H54 (cell line): Measurements from ENCODE around the gene BTG1.

ENCODE experiments used
- DNase-seq: peaks from one replicate; pipeline ENCODE4 v3.0.0; 2011; ENCODE audit warnings: low spot score, mixed read lengths; ENCODE audit not compliant: insufficient read length
- FAIRE-seq: peaks from 3 replicates; lab custom pipeline; 2011; peaks lifted over from hg19 to GRCh38; lab: Jason Lieb, UNC
- POLR2A ChIP-seq: IDR thresholded peaks from 2 replicates; pipeline ENCODE4 v1.6.1; 2011; ENCODE audit warnings: low read depth, mild to moderate bottlenecking, low read length

The BTG1 gene

DNA sequence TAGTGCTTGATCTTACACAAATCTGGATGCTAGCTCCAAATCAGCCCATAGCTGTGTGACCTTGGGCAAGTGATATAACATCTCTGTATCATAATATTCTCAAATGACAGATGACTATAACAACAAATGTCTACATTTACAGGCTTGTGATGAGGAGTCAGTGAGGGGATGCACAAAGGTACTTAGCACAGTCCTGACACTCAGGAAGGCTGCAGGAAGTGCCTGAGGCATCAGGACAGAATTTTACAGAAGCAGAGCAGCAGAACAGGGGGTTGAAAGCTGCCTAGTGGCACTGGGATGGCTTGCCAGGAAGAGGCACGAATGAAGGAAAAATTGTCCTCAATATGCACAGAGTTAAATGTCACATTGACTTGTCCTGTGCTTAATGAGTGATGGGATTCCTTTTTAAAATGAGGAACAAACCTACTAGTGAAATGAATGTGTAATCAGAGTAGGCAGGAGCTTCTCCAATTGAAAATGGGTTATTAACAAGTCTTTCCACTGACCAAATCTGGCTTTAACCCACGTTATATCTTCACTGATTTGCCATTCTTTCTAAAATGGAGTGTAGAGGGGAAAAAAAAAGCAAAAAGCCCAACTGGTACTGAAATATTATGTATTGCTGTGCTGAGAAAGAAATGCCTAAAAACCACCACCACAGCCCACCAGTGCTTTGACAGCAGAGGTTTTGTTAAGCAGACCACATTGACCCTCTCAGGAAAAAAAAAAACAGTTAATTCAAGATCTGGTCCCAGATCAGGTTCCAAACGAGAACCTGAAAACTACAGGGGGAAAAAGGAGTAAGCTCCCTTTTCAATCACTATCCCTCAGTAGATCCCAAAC lies 11.6 kb downstream of the BTG1 start:
- TF ChIP-seq POLR2A: no peak
- FAIRE-seq: peak; percentile 94
- DNase-seq: no peak

DNA sequence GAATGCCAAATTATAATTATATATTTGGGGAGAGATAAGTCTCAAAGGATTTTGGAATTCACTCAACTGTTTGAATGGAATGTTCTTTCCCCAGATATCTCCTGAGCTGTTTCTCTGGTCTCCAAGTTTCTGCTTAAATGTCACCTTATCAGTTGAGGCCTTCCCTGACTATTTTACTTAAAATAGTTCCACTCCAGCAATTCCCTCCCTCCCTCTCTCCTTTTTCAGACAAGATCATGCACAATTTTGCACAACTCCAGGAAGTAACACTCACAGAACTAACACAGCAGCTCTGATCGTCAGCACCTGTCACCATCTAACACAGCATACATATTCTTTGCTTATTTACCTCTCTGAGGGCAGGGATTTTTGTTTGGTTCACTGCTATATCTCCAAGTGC lies 12.5 kb downstream of the BTG1 start:
- FAIRE-seq: no peak
- no peak for DNase-seq
- no peak for TF ChIP-seq POLR2A

DNA sequence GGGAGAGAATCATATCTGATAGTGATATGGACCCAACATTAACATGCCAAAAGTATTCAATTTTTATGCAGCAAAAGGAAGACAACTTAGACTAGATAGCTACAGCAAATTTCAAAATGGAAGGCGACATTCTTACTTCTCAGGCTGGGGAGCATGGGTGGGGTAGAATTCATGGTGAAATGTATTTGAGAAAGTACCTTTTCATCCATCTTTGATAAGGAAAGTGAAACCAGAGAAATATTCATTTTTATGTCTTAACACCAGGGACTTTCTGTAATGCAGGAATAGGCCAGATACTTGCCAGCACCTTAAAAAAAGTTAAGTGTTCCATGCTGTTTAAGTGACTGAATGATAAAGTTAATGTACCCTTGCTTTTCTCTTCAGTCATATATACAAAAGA lies 13.4 kb downstream of the BTG1 start:
- FAIRE-seq: no peak
- no peak for DNase-seq
- no peak for TF ChIP-seq POLR2A

DNA sequence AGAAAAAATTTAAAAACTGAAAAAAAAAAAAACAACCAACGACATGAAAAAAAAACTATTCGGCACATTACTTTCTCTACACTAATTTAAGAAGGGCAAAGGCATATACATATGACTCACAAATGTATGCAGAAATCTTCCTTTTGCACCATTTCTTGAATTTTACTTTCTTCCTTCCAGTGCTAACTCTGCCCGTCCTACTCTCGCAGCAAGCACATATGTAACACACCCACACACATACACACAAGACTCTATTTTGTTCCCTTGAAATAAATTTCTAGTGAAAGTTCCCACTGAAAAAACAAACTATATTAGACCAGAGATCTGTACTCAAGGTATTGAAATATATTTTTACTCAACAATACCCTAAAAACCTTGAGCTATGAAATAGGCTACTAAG lies 14.6 kb downstream of the BTG1 start:
- FAIRE-seq (no peak), DNase-seq (no peak)
- TF ChIP-seq POLR2A: no peak

DNA sequence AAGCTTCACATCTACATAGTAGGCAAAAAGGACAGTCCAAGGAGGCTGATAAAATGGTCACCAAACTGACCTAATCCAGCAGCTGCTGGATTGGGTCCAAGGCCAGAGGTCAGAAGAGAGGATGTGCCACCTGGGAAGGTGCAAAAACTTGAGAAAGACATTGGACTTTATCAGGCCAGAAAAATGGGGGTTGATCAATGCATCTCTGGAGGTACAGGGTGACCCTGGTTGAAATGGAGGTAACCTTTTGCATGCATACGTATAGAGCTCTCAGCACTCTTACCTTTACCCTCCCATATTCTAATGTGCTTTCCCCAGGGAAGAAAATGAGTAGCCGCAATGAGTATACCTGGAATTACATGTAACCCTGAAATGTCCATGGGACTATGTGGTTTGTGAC lies 16.0 kb downstream of the BTG1 start:
- no peak for TF ChIP-seq POLR2A
- DNase-seq (no peak), FAIRE-seq (no peak)

DNA sequence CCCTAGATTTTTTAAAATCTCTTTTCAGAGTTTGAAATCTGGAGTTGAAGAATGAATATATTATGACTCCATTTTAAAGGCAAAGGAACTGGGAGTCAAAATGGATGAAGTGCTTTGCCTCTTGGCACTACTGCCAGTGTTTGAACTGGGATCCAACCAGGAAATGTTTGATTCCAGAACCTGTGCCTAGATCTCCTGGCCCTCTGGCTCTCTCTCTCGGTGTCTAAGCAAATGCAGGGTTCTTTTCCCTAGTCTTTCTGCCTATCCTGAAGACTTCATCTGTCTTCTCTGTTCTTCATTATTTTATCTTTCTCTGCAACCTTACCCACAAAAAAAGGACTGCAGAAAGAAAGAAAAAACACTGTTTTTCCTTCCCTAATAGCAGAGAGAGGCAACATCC lies 17.0 kb downstream of the BTG1 start:
- no peak for DNase-seq
- TF ChIP-seq POLR2A: no peak
- FAIRE-seq: no peak

DNA sequence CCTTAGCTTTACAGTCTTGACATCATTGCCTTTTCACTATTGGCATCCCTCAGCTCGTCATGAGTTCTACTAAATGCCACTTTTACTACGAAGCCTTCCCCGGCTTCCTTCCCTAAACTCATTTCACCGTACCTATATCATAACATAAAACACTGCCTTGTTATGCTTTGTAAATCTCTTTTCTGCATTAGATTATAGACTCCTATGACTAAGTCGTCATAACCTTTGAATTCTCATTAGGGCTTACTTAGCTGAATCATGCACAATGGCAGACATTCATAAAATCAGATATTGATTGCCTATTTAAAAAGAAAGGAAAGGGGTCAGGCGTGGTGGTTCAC lies 21.0 kb downstream of the BTG1 start:
- no peak for TF ChIP-seq POLR2A
- DNase-seq (no peak), FAIRE-seq (peak; percentile 38)

DNA sequence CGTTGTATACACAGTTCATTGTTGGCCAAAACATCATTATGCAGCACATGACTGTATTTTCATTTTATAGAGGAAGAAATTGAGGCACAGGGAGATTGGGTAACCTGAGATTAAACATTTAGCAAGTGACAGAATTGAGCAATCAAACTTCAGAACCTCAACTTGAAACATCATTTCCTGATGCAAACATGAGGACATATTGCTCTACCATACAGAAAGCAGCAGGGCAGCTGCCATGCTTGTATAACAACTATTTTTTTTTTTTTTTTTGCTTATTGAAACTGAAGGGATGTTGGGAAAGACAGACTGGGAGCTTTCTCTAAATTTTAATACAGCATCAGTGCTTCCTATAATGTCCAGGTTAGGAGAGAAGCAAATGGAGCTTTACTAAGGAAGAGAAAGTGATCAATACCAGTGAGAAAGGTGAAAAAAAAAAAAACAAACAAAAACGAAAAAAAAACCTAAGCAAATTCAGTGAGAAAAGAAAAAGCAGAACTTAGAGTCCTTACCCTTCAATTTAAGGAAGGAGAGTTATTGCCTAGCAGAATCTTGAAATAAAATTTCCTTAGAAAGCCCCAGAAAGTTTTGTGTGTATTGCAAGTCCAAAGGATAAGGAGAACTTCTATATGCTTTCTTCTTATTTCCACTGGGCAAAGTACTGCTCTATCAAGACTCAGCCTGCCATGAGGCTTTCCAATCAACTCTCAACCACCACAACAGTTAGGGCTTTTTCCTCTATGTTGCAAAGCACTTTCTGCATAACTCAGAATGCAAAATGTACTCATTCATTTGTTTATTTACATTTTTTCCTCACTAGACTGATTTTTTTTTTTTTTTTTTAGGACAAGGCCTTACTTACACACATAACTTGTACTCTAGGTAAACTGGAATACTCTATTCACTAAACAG lies 21.6 kb downstream of the BTG1 start:
- DNase-seq: no peak
- no peak for TF ChIP-seq POLR2A
- FAIRE-seq: no peak

DNA sequence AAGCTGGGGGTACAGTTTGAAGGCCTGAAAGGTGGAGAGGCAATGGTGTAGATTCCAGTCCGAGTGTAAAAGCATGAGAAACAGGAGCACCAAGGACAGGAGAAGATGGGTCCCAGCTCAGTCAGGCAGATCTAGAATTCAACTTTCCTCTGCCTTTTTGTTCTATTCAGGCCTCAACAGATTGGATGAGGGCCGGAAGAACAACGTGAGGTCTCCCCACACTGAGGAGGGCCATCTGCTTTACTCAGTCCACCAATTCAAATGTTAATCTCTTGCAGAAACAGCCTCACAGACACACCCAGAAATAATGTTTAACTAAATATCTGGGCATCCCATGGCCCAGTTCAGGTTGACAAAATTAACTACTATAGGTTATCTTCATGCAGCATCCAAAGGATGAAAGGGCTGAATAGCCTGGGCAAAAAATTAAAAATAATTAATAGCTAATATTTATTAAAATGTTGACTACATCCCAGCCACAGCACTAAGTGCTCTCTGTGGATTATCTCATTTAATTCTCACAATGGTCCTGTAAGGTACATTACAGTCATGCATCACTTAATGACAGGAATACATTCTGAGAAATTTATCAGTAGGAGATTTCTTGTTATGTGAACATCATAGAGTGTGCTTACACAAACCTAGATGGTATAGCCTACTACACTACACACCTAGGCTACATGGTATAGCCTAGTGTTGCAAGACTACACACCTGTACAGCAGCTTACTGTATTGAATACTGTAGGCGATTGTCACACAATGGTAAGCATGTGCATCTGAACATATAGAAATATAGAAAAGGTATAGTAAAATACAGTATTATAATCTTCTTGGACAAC lies 22.5 kb downstream of the BTG1 start:
- FAIRE-seq: no peak
- DNase-seq: no peak
- no peak for TF ChIP-seq POLR2A

DNA sequence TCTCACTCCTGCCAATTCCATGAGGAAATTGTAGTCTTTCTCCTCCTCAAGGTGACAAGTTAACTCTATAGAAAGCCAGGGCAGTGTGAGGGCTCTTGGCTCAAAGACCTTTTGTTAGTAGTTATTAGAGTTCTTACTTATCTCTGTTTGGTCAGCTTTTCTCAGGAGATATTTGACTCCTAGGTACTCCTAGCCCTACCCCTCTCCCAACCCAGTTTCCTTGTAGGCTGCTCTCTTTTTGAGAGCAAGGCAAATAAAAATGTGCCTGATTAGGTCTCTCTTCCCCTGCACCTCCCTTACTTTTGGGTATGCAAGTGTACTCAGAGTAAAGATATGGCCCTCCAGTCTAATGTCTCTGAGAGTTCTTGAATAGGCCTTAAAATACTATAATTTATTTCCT lies 23.8 kb downstream of the BTG1 start:
- no peak for DNase-seq
- TF ChIP-seq POLR2A: no peak
- FAIRE-seq: no peak

DNA sequence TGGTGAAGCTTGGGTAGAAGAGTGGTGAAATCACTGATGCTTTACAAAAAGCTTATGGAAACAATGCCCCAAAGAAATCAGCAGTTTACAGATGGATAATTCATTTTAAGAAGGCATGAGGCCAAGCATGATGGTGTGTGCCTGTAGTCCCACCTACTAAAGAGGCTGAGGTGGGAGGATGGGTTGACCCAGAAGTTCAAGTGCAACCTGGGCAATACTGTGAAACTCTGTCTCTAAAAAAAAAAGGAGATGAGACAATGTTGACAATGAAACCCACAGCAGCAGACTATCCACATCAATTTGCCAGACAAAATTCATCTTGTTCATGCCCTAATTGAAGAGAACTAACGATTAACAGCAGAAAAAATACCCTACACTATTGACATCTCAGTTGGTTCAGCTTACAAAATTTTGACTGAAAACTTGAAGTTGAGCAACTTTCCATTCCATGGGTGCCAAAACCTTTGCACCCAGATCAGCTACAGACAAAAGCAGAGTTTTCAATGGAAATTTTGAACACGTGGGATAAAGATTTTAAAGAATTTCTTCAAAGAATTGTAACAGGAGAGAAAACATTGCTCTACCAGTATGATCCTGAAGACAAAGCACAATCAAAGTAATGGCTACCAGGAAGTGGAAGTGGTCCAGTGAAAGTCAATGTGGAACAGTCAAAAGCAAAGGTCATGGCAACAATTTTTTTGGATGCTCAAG lies 26.7 kb downstream of the BTG1 start:
- no peak for TF ChIP-seq POLR2A
- no peak for DNase-seq
- no peak for FAIRE-seq

DNA sequence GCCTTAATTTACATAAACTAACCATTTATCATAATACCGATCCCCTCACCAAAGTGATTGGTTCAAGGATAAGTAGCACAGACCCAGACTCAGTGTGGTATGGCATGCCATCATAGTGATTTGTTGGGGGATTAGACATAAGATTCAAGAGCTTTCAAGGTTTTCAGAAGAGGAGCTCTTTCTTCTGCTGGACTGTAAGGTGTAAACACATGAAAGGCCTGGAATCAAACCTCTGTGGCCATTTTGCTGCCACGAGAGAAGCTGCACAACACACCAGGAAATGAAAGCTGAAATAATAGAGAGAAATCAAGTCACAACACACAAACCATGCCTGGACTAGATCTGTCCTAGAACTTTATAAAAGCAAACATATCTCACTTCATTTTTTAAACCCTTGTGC lies 30.8 kb downstream of the BTG1 start:
- DNase-seq (no peak), FAIRE-seq (no peak)
- no peak for TF ChIP-seq POLR2A

DNA sequence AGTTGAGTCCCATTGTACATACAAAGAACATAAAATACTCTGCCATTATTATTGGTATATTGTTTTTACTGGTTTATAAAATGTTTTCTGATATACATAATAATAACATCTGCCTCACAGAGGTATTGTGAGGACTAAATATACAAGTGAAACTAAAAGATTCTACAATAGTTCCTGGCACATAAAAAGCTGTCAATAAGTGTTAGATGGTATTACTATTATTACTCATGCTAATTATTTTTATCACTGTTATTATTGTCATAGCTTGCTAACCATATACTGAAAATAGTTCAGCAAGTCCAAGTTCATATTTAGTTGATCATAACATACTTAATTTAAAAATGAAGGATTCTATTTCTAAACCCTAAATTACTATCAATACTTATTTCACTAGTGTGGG lies 34.4 kb downstream of the BTG1 start:
- TF ChIP-seq POLR2A: no peak
- no peak for FAIRE-seq
- no peak for DNase-seq

DNA sequence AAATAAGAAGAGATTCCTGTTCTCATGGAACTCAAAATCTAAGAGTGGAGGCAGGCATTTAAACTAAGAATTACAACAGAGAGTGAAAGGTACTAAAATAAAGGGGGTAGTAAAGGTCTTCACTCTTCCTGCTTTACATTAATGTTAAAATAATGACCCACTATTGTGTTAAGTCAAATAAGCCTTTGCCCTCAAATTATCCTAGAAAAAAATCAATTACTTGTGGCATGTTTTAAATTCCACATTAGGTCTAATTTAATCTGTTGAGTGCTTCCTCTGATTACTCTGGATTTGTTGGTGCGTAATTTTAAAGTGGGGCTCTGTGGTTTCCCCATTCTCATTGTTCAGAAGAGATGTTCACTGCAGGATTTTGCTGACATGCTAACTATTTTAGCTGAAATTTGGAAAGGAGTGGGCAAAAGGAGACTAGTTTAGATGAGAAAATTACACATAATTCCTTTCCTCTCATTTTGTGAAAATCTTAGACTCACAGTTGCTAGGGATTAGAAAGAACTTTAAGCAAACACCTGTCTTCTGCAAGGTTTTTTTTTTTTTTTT lies 35.5 kb downstream of the BTG1 start:
- DNase-seq: no peak
- no peak for TF ChIP-seq POLR2A
- no peak for FAIRE-seq
